ENCODE data around the gene FBXO46. TPM values are rescaled to one million over a fixed set of nuclear protein-coding genes. Genes with fewer than 3 reads are reported as not detected.

The FBXO46 gene
- 7.7 and 9.8 TPM in 2 replicates for total RNA-seq

GRCh38 chr19:45730368-45731288, at the start of gene FBXO46:
Gene FBXO46, minus strand, starts transcription at chr19:45730896. Its CDS starts 17,401 bp downstream, at chr19:45713495.

GRCh38 chr19:45768984-45769782, 38.5 kb upstream of the FBXO46 start, which contains the start of gene SIX5:
Gene SIX5, minus strand, starts transcription at chr19:45769252. Its CDS starts 408 bp downstream, at chr19:45768844.

GRCh38 chr19:45733160-45733810, 2.6 kb upstream of the FBXO46 start, which contains the start of gene MEIOSIN:
Gene MEIOSIN, plus strand, starts transcription at chr19:45733439. Its CDS starts 1,938 bp downstream, at chr19:45735377.

GRCh38 chr19:45692187-45693105, 38.2 kb downstream of the FBXO46 start, which contains the start of gene QPCTL:
Gene QPCTL, plus strand, starts transcription at chr19:45692666. Its CDS starts 38 bp downstream, at chr19:45692704.

GRCh38 chr19:45691516-45692186, 39.0 kb downstream of the FBXO46 start, which contains the start of gene SNRPD2:
Gene SNRPD2, minus strand, starts transcription at chr19:45691953. Its CDS starts 65 bp downstream, at chr19:45691888.

GRCh38 chr19:45667620-45668341, 62.9 kb downstream of the FBXO46 start, which contains the start of gene GIPR:
Gene GIPR, plus strand, starts transcription at chr19:45668221. Its CDS starts 1,300 bp downstream, at chr19:45669521.

Other genes starting within 250 kb of the FBXO46 start
- gene RTN2, start 233.8 kb downstream of the FBXO46 start, total RNA-seq, result 6.4 and 13.3 TPM in 2 replicates
- 0.89 TPM in 1 of 2 replicates, not detected in the other for gene PPM1N, start 232.5 kb downstream of the FBXO46 start, total RNA-seq
- 219 and 220 TPM in 2 replicates for gene VASP, start 223.4 kb downstream of the FBXO46 start, total RNA-seq
- gene OPA3, start 146.1 kb downstream of the FBXO46 start, total RNA-seq, result 12.0 and 13.7 TPM in 2 replicates
- 22.5 and 26.0 TPM in 2 replicates for gene GPR4, start 128.7 kb downstream of the FBXO46 start, total RNA-seq
- 18.3 and 18.9 TPM in 2 replicates for gene EML2, start 91.5 kb downstream of the FBXO46 start, total RNA-seq
- gene GIPR, start 62.7 kb downstream of the FBXO46 start, total RNA-seq, result not detected in 2 replicates
- 409 and 447 TPM in 2 replicates for gene SNRPD2, start 38.9 kb downstream of the FBXO46 start, total RNA-seq
- gene QPCTL, start 38.2 kb downstream of the FBXO46 start, total RNA-seq, result 14.6 and 17.1 TPM in 2 replicates
- gene MEIOSIN, start 2.5 kb upstream of the FBXO46 start, total RNA-seq, result not detected in 2 replicates
- gene SIX5, start 38.4 kb upstream of the FBXO46 start, total RNA-seq, result 8.6 and 9.2 TPM in 2 replicates
- gene DMPK, start 51.6 kb upstream of the FBXO46 start, total RNA-seq, result 8.5 and 11.2 TPM in 2 replicates
- 32.8 and 33.2 TPM in 2 replicates for gene DMWD, start 61.9 kb upstream of the FBXO46 start, total RNA-seq
- not detected in 2 replicates for gene RSPH6A, start 84.4 kb upstream of the FBXO46 start, total RNA-seq
- 47.0 and 48.7 TPM in 2 replicates for gene SYMPK, start 132.3 kb upstream of the FBXO46 start, total RNA-seq
- not detected in 2 replicates for gene FOXA3, start 133.4 kb upstream of the FBXO46 start, total RNA-seq
- 22.0 and 22.6 TPM in 2 replicates for gene IRF2BP1, start 155.2 kb upstream of the FBXO46 start, total RNA-seq
- gene MYPOP, start 171.7 kb upstream of the FBXO46 start, total RNA-seq, result 1.4 and 3.1 TPM in 2 replicates
- not detected in 2 replicates for gene NANOS2, start 183.9 kb upstream of the FBXO46 start, total RNA-seq
- gene NOVA2, start 243.0 kb upstream of the FBXO46 start, total RNA-seq, result 9.7 and 10.4 TPM in 2 replicates